ENCODE results near the gene CTTN. TPM values are rescaled to one million over a fixed set of nuclear protein-coding genes. Genes with fewer than 3 reads are reported as not detected.

Gene CTTN
- total and polyA plus RNA-seq, 2 of the 13 experiments (the other 11 are each of a cell fraction or from before 2014, with no cell fraction given) = 84.4 to 114 TPM

- 0 out of 2 replicates have a peak, but pooled peaks have one; percentile 32 for TF ChIP-seq ZBTB4 (CRISPR knock-in tag; IDR thresholded peaks at IDR 0.05; ENCODE audit: borderline replicate concordance)
- 0 out of 2 replicates have a peak, but pooled peaks have one; percentile 13 for TF ChIP-seq HMG20A (CRISPR knock-in tag; IDR thresholded peaks at IDR 0.05; ENCODE audit: borderline replicate concordance)
- TF ChIP-seq ZNF501 (CRISPR knock-in tag; IDR thresholded peaks at IDR 0.05) = peak; percentile 47; the same call in 1 of the 2 replicates
- no peak for TF ChIP-seq NKX3-1 (CRISPR knock-in tag; IDR thresholded peaks at IDR 0.05)
- TF ChIP-seq, protein P1, sequence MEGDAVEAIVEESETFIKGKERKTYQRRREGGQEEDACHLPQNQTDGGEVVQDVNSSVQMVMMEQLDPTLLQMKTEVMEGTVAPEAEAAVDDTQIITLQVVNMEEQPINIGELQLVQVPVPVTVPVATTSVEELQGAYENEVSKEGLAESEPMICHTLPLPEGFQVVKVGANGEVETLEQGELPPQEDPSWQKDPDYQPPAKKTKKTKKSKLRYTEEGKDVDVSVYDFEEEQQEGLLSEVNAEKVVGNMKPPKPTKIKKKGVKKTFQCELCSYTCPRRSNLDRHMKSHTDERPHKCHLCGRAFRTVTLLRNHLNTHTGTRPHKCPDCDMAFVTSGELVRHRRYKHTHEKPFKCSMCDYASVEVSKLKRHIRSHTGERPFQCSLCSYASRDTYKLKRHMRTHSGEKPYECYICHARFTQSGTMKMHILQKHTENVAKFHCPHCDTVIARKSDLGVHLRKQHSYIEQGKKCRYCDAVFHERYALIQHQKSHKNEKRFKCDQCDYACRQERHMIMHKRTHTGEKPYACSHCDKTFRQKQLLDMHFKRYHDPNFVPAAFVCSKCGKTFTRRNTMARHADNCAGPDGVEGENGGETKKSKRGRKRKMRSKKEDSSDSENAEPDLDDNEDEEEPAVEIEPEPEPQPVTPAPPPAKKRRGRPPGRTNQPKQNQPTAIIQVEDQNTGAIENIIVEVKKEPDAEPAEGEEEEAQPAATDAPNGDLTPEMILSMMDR (CRISPR knock-in tag; IDR thresholded peaks at IDR 0.05) = no peak
- TF ChIP-seq, protein P2, sequence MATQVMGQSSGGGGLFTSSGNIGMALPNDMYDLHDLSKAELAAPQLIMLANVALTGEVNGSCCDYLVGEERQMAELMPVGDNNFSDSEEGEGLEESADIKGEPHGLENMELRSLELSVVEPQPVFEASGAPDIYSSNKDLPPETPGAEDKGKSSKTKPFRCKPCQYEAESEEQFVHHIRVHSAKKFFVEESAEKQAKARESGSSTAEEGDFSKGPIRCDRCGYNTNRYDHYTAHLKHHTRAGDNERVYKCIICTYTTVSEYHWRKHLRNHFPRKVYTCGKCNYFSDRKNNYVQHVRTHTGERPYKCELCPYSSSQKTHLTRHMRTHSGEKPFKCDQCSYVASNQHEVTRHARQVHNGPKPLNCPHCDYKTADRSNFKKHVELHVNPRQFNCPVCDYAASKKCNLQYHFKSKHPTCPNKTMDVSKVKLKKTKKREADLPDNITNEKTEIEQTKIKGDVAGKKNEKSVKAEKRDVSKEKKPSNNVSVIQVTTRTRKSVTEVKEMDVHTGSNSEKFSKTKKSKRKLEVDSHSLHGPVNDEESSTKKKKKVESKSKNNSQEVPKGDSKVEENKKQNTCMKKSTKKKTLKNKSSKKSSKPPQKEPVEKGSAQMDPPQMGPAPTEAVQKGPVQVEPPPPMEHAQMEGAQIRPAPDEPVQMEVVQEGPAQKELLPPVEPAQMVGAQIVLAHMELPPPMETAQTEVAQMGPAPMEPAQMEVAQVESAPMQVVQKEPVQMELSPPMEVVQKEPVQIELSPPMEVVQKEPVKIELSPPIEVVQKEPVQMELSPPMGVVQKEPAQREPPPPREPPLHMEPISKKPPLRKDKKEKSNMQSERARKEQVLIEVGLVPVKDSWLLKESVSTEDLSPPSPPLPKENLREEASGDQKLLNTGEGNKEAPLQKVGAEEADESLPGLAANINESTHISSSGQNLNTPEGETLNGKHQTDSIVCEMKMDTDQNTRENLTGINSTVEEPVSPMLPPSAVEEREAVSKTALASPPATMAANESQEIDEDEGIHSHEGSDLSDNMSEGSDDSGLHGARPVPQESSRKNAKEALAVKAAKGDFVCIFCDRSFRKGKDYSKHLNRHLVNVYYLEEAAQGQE (IDR thresholded peaks at IDR 0.05; ENCODE audit: borderline replicate concordance in 1 of 2, low read depth in 1 of 2, low read length in 2 of 2) = peak in 1 of 2 experiments; percentile 16; a peak in 1 of 4 replicates
- TF ChIP-seq, protein P3, sequence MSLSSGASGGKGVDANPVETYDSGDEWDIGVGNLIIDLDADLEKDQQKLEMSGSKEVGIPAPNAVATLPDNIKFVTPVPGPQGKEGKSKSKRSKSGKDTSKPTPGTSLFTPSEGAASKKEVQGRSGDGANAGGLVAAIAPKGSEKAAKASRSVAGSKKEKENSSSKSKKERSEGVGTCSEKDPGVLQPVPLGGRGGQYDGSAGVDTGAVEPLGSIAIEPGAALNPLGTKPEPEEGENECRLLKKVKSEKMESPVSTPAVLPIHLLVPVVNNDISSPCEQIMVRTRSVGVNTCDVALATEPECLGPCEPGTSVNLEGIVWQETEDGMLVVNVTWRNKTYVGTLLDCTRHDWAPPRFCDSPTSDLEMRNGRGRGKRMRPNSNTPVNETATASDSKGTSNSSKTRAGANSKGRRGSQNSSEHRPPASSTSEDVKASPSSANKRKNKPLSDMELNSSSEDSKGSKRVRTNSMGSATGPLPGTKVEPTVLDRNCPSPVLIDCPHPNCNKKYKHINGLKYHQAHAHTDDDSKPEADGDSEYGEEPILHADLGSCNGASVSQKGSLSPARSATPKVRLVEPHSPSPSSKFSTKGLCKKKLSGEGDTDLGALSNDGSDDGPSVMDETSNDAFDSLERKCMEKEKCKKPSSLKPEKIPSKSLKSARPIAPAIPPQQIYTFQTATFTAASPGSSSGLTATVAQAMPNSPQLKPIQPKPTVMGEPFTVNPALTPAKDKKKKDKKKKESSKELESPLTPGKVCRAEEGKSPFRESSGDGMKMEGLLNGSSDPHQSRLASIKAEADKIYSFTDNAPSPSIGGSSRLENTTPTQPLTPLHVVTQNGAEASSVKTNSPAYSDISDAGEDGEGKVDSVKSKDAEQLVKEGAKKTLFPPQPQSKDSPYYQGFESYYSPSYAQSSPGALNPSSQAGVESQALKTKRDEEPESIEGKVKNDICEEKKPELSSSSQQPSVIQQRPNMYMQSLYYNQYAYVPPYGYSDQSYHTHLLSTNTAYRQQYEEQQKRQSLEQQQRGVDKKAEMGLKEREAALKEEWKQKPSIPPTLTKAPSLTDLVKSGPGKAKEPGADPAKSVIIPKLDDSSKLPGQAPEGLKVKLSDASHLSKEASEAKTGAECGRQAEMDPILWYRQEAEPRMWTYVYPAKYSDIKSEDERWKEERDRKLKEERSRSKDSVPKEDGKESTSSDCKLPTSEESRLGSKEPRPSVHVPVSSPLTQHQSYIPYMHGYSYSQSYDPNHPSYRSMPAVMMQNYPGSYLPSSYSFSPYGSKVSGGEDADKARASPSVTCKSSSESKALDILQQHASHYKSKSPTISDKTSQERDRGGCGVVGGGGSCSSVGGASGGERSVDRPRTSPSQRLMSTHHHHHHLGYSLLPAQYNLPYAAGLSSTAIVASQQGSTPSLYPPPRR (CRISPR knock-in tag; IDR thresholded peaks at IDR 0.05; ENCODE audit: borderline replicate concordance) = 0 out of 2 replicates have a peak, but pooled peaks have one; percentile 21
- peak; percentile 88; the same call in 1 of the 2 replicates for TF ChIP-seq BRCA1 (CRISPR knock-in tag; IDR thresholded peaks at IDR 0.05)
- peak; percentile 40 for TF ChIP-seq HNRNPK (IDR thresholded peaks at IDR 0.05; ENCODE audit: low read depth, low read length, poor library complexity, severe bottlenecking)
- TF ChIP-seq ZNF552 (CRISPR knock-in tag; IDR thresholded peaks at IDR 0.05; ENCODE audit: borderline replicate concordance) = 0 out of 2 replicates have a peak, but pooled peaks have one; percentile 56
Observed at GRCh38 chr11:70397983-70398833, at the start of gene CTTN (continued).

All from HepG2 (cell line).